HepG2 (cell line): Measurements from ENCODE around the gene NAIF1. TPM values are rescaled to one million over a fixed set of nuclear protein-coding genes. Genes with fewer than 3 reads are reported as not detected.

Experiments
- ARID4A ChIP-seq: sonication (generic); formaldehyde crosslinking; IDR thresholded peaks from 2 replicates; pipeline ENCODE4 v1.5.0; 2020; ENCODE audit warnings: mild to moderate bottlenecking, missing genetic modification reagents, borderline replicate concordance
- BCL3 ChIP-seq: sonication (generic); formaldehyde crosslinking; IDR thresholded peaks from 2 replicates; pipeline ENCODE4 v1.5.1; 2020; ENCODE audit warnings: mild to moderate bottlenecking, missing genetic modification reagents, moderate library complexity
- BRD4 ChIP-seq: sonication (generic); formaldehyde crosslinking; IDR thresholded peaks from 2 replicates; pipeline ENCODE4 v1.4.0; 2020; ENCODE audit warnings: missing genetic modification reagents
- CERS6 ChIP-seq: sonication (generic); formaldehyde crosslinking; IDR thresholded peaks from 2 replicates; pipeline ENCODE4 v1.5.0; 2020; ENCODE audit warnings: missing genetic modification reagents
- FOXJ3 ChIP-seq: sonication (generic); formaldehyde crosslinking; IDR thresholded peaks from 2 replicates; pipeline ENCODE4 v1.4.0; 2020; ENCODE audit warnings: missing genetic modification reagents, mild to moderate bottlenecking, borderline replicate concordance
- FOXO4 ChIP-seq: sonication (generic); formaldehyde crosslinking; conservative IDR thresholded peaks from 2 replicates; pipeline ENCODE4 v1.8.1; 2023; ENCODE audit warnings: missing genetic modification reagents
- HNF1B ChIP-seq: sonication (generic); formaldehyde crosslinking; IDR thresholded peaks from 2 replicates; pipeline ENCODE4 v1.5.1; 2020; ENCODE audit warnings: mild to moderate bottlenecking, moderate library complexity, missing genetic modification reagents
- JDP2 ChIP-seq: sonication (generic); formaldehyde crosslinking; IDR thresholded peaks from 2 replicates; pipeline ENCODE4 v1.8.1; 2022; ENCODE audit warnings: missing genetic modification reagents, borderline replicate concordance
- MAF1 ChIP-seq: sonication (generic); formaldehyde crosslinking; IDR thresholded peaks from 2 replicates; pipeline ENCODE4 v1.5.0; 2020; ENCODE audit warnings: missing genetic modification reagents, borderline replicate concordance
- SOX13 ChIP-seq, 3 experiments: fragments of 450-650 bp in 1 of 3; sonication (generic) in 1 of 3; formaldehyde crosslinking in 1 of 3; IDR thresholded peaks in 2 of 3; conservative IDR thresholded peaks in 1 of 3; 2 replicates each; pipeline versions ENCODE4 v1.5.0 to v1.6.1; 2016 to 2020; ENCODE audit warnings: antibody characterized with exemption in 1 of 3, mild to moderate bottlenecking in 1 of 3, missing compliant biosample characterization in 1 of 3, missing genetic modification reagents in 1 of 3, moderate library complexity in 1 of 3
- TFDP2 ChIP-seq: sonication (generic); formaldehyde crosslinking; IDR thresholded peaks from 2 replicates; pipeline ENCODE4 v1.4.0; 2020; ENCODE audit warnings: missing genetic modification reagents
- ZNF160 ChIP-seq: sonication (generic); formaldehyde crosslinking; IDR thresholded peaks from 2 replicates; pipeline ENCODE4 v1.8.0; 2022; ENCODE audit warnings: mild to moderate bottlenecking, inconsistent platforms, missing genetic modification reagents
- ZNF224 ChIP-seq: sonication (generic); formaldehyde crosslinking; IDR thresholded peaks from 2 replicates; pipeline ENCODE4 v1.5.0; 2020; ENCODE audit warnings: mild to moderate bottlenecking, missing genetic modification reagents
- ZNF639 ChIP-seq: conservative IDR thresholded peaks from 2 replicates; pipeline ENCODE4 v1.6.1; 2018; ENCODE audit warnings: missing genetic modification reagents
- ZNF713 ChIP-seq: sonication (generic); formaldehyde crosslinking; IDR thresholded peaks from 2 replicates; pipeline ENCODE4 v1.4.0; 2020; ENCODE audit warnings: mild to moderate bottlenecking, missing genetic modification reagents
- polyA plus RNA-seq, 8 experiments: library from polyadenylated mRNA; depleted of rRNA in 3 of 8; stranded (reverse) in 7 of 8; unstranded in 1 of 8; fragments of >200 nt; fragmentation: Illumina TruSeq in 4 of 8; extraction: Trizol in 4 of 8; gene quantifications; 2 replicates each; pipeline versions ENCODE4 v1.2.1 to v1.2.3, GENCODE V29; 2011 to 2016; ENCODE audit warnings: low read depth in 4 of 8, missing spikeins in 1 of 8, mixed read lengths in 1 of 8; ENCODE audit not compliant: insufficient read depth in 1 of 8
- total RNA-seq, 5 experiments: library from RNA; depleted of rRNA; stranded (reverse); fragments of >200 nt; fragmentation: Illumina TruSeq; extraction: Trizol; gene quantifications; 2 replicates each; pipeline ENCODE4 v1.2.3, GENCODE V29; 2016; ENCODE audit warnings: low read depth in 1 of 5

The NAIF1 gene
- total and polyA plus RNA-seq, 2 of the 13 experiments (the other 11 are each of a cell fraction or from before 2014, with no cell fraction given) = 6.0 to 6.9 TPM

GRCh38 chr9:128067645-128068385 lies 695 bp upstream of the NAIF1 start, which contains the start of gene SLC25A25 (continued):
- peak; percentile 66; the same call in 1 of the 2 replicates for TF ChIP-seq HNF1B
- TF ChIP-seq BRD4 (CRISPR knock-in tag) = no peak
- no peak for TF ChIP-seq MAF1 (CRISPR knock-in tag)
- no peak for TF ChIP-seq ZNF160
- no peak for TF ChIP-seq ZNF224
- TF ChIP-seq SOX13 (IDR thresholded peaks at IDR 0.05) = no peak
- no peak for TF ChIP-seq SOX13 (CRISPR knock-in tag; conservative IDR thresholded peaks at IDR 0.05 in 1 of 2, IDR thresholded peaks at IDR 0.05 in 1 of 2)
- no peak for TF ChIP-seq JDP2 (CRISPR knock-in tag)
- TF ChIP-seq FOXO4 (CRISPR knock-in tag) = no peak
- peak; percentile 71 for TF ChIP-seq TFDP2
- no peak for TF ChIP-seq ZNF639 (CRISPR knock-in tag)
- TF ChIP-seq BCL3 (CRISPR knock-in tag) = peak; percentile 12; the same call in 1 of the 2 replicates
- TF ChIP-seq ARID4A (CRISPR knock-in tag) = peak; percentile 56; the same call in 1 of the 2 replicates
- TF ChIP-seq FOXJ3 (CRISPR knock-in tag) = no peak
- TF ChIP-seq ZNF713 (CRISPR knock-in tag) = no peak
- TF ChIP-seq CERS6 (CRISPR knock-in tag) = no peak
